T-cell (primary cell): ENCODE data around the gene FUT2. TPM values are rescaled to one million over a fixed set of nuclear protein-coding genes. Genes with fewer than 3 reads are reported as not detected.

ENCODE experiments used
- ATAC-seq, 4 experiments: fragments of 200-7000 bp in 3 of 4; fragments of 150-1000 bp in 1 of 4; cut with Tn5 transposase; replicated peaks in 1 of 4; 1 replicate in 3 of 4; 2 replicates in 1 of 4; pipeline ENCODE4 v1.10.0; 2021; ENCODE audit warnings: moderate library complexity in 3 of 4, mild to moderate bottlenecking in 2 of 4, moderate number of reproducible peaks in 1 of 4
- CTCF ChIA-PET, 2 donors: fragments of 300-600 bp; sonication (Branson Sonifier 250); formaldehyde crosslinking; loops; one replicate each; lab custom pipeline; 2022; ENCODE audit warnings: antibody characterized with exemption in 2 of 2; lab: Charles Lee
- POLR2A ChIA-PET, 2 donors: fragments of 300-600 bp; sonication (Branson Sonifier 250); formaldehyde crosslinking; loops; one replicate each; lab custom pipeline; 2022; ENCODE audit warnings: antibody characterized with exemption in 2 of 2; lab: Charles Lee
- DNase-seq, 35 experiments: peaks; one replicate each; pipeline versions ENCODE4 v3.0.0 to v3.0.0-alpha.2; 2013 to 2023
- H3K27ac ChIP-seq: one replicate; pipeline ENCODE4 v1.5.1; 2013; ENCODE audit warnings: low read length
- H3K27me3 ChIP-seq, 2 experiments: replicated peaks in 1 of 2; 1 replicate in 1 of 2; 2 replicates in 1 of 2; pipeline versions ENCODE4 v1.6.1 to v1.7.0; 2013; ENCODE audit warnings: low read length in 1 of 2, mixed read lengths in 1 of 2; ENCODE audit not compliant: control insufficient read depth in 2 of 2, insufficient read depth in 2 of 2; ENCODE audit errors: extremely low read depth in 1 of 2
- H3K36me3 ChIP-seq, 2 donors: 1 replicate in 1 of 2; 2 replicates in 1 of 2; pipeline versions ENCODE4 v1.6.1 to v1.7.0; 2013; ENCODE audit warnings: low read length in 1 of 2; ENCODE audit not compliant: control insufficient read depth in 2 of 2, insufficient read depth in 1 of 2; ENCODE audit errors: extremely low read depth in 1 of 2
- H3K4me1 ChIP-seq, 2 experiments: 1 replicate in 1 of 2; 2 replicates in 1 of 2; pipeline versions ENCODE4 v1.6.1 to v1.7.0; 2013; ENCODE audit warnings: low read length in 2 of 2, mixed read lengths in 1 of 2; ENCODE audit not compliant: insufficient read depth in 2 of 2, control insufficient read depth in 1 of 2; ENCODE audit errors: extremely low read depth in 1 of 2
- H3K4me3 ChIP-seq, 2 donors: 1 replicate in 1 of 2; 2 replicates in 1 of 2; pipeline versions ENCODE4 v1.5.1 to v1.7.0; 2013; ENCODE audit warnings: mild to moderate bottlenecking in 2 of 2, low read length in 1 of 2, moderate library complexity in 1 of 2; ENCODE audit not compliant: control insufficient read depth in 1 of 2; ENCODE audit errors: extremely low read depth in 1 of 2
- H3K9me3 ChIP-seq: 2 replicates; pipeline ENCODE4 v1.7.0; 2013
- H3K27ac Mint-ChIP-seq, 2 donors: one replicate each; pipeline ENCODE4 v1.8.0; 2020 to 2021; ENCODE audit warnings: mild to moderate bottlenecking in 2 of 2, mixed read lengths in 2 of 2
- H3K27me3 Mint-ChIP-seq, 2 donors: one replicate each; pipeline ENCODE4 v1.8.0; 2021 to 2022; ENCODE audit warnings: mixed read lengths in 2 of 2
- H3K36me3 Mint-ChIP-seq: one replicate; pipeline ENCODE4 v1.8.0; 2021; ENCODE audit warnings: mixed read lengths
- H3K4me1 Mint-ChIP-seq, 3 donors: one replicate each; pipeline ENCODE4 v1.8.0; 2020 to 2022; ENCODE audit warnings: mixed read lengths in 3 of 3, mild to moderate bottlenecking in 1 of 3
- H3K4me3 Mint-ChIP-seq, 3 donors: one replicate each; pipeline ENCODE4 v1.8.0; 2020 to 2022; ENCODE audit warnings: mild to moderate bottlenecking in 3 of 3, mixed read lengths in 3 of 3, moderate library complexity in 3 of 3
- H3K9me3 Mint-ChIP-seq, 3 donors: one replicate each; pipeline ENCODE4 v1.8.0; 2020 to 2022; ENCODE audit warnings: mixed read lengths in 3 of 3
- WGBS: methylation state at CpG from one replicate; pipeline ENCODE4 v1.1.5; 2013; ENCODE audit warnings: missing lambda C conversion rate; ENCODE audit not compliant: insufficient coverage; 5-methylcytosine and 5-hydroxymethylcytosine counted together
- total RNA-seq, 35 experiments: library from RNA in 6 of 35; stranded (reverse) in 6 of 35; fragments of 120-200 nt in 1 of 35; gene quantifications; one replicate each; pipeline versions ENCODE4 v1.2.1 to v1.2.4 and lab custom pipeline; 2013 to 2026

The FUT2 gene
- total RNA-seq, 5 donors from 2014 or later (not counting 1 experiment from before 2014, with no cell fraction given) = 0.16 TPM; not detected in 4

DNA sequence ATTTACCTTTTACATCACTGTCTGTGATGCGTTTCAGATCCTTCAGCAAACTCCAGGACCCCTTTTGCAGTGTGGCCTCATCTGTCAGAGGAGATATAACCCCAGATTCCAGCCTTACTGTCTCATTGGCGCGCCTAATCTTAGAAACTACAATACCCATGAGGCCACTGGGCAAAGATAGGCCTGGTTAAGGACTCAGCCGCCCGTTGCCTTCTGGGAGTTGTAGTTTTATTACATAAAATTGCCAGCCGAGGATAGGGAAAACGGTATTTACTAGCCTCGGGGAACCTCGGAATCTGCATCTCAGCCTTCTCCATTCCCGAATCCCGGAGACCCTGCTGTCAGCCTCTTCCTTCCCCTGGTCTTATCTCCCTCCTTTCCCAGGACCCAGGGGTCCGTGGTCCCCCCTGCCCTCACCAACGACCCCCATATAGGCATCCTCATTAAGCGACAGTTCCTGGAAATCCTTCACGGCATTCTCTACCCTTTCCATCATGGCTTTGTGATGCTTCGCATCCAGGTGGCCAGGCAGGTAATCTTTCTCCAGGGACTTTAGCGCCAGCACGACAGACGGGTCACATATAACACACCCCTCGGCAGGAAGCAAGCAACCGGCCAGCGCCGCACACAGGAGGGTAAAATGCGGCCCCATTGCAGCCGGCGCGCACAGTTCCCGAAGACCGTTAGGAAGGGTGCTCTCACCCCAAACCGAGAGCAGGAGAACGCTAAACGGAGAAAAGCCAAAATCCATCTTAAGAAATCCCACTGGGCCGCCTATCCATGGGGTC, 49.6 kb downstream of the FUT2 start:
- CTCF ChIA-PET = no interaction called here
- no peak overlapping the region for H3K4me3 Mint-ChIP-seq
- peaks cover 0 to 56% of the 10 kb centered on the region in 2 experiments for H3K27me3 ChIP-seq

DNA sequence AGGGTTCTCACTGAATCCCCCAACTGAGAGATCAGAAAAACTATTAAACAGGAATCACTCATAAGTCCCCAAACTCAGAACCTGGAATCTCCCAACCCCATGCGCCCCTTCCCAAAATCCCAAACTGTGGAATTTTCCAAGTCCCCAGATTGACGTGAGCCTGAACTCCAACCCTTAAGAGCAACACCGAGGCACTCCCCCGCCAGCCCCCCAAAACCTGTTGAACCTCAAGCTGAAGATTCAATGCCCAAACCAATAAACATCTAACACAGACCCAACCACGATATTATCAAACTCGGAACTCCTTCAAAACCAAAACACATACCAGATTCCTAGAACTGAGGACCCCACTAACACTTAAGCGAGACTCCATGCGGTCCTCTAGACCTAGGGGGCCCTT, 50.3 kb downstream of the FUT2 start:
- H3K27ac ChIP-seq = no peak overlapping the region
- H3K4me1 ChIP-seq = peaks cover 0 to 27% of the 10 kb centered on the region in 2 experiments
- H3K27ac Mint-ChIP-seq = no peak overlapping the region
- H3K36me3 ChIP-seq = no peaks in the 10 kb centered on the region
- POLR2A ChIA-PET = no interaction called here
- H3K4me3 Mint-ChIP-seq = peak overlapping the region in 1 of 3 donors; percentile 3
- no peaks in the 10 kb centered on the region for H3K9me3 Mint-ChIP-seq
- no peak overlapping the region for H3K4me3 ChIP-seq
- H3K27me3 Mint-ChIP-seq = peaks cover 8 to 16% of the 10 kb centered on the region in 2 donors
- no peak for DNase-seq
- 92% methylated on average over 8 of the region's 8 CpGs for WGBS
- peaks cover 12 to 25% (median 20%) of the 10 kb centered on the region in 3 donors for H3K4me1 Mint-ChIP-seq
- CTCF ChIA-PET = no interaction called here
- H3K36me3 Mint-ChIP-seq = no peaks in the 10 kb centered on the region
- no peaks in the 10 kb centered on the region for H3K9me3 ChIP-seq
- peaks cover 0 to 56% of the 10 kb centered on the region in 2 experiments for H3K27me3 ChIP-seq
- ATAC-seq = no peak

More for the DNA sequence above, 49.6 kb downstream of the FUT2 start:
- Mint-ChIP-seq H3K4me1 (peaks cover 16 to 25% (median 21%) of the 10 kb centered on the region in 3 donors), H3K9me3 (no peaks in the 10 kb centered on the region), H3K27ac (peak overlapping the region in 1 of 2 donors; percentile 39), H3K27me3 (peaks cover 5 to 15% of the 10 kb centered on the region in 2 donors), H3K36me3 (no peaks in the 10 kb centered on the region)
- ATAC-seq (peak; percentile 65 to 80 (median 74)), DNase-seq (peak in 28 of 35 experiments; percentile 21 to 73 (median 44))
- whole genome bisulfite sequencing = 43% methylated on average over 26 of the region's 33 CpGs
- Histone ChIP-seq H3K4me1 (peaks cover 2 to 34% of the 10 kb centered on the region in 2 experiments), H3K36me3 (no peaks in the 10 kb centered on the region), H3K4me3 (no peak overlapping the region), H3K9me3 (no peaks in the 10 kb centered on the region), H3K27ac (no peak overlapping the region)
- POLR2A ChIA-PET = interaction anchor here in 1 of 2 donors (0.6 kb wide), 1 partner anchor 18 kb away, joined by 4 read pairs; no protein-coding TSS in a partner anchor

- peaks cover 0 to 22% of the 10 kb centered on the region in 2 experiments for H3K4me1 ChIP-seq
- H3K27ac ChIP-seq = no peak within 1 kb of the TSS
- H3K4me1 Mint-ChIP-seq = peaks cover 9 to 21% (median 15%) of the 10 kb centered on the region in 3 donors
- H3K27me3 Mint-ChIP-seq = peaks cover 11 to 19% of the 10 kb centered on the region in 2 donors
- peak within 1 kb of the TSS; percentile 11 to 29 for H3K4me3 ChIP-seq
- no peaks in the 10 kb centered on the region for H3K36me3 Mint-ChIP-seq
- no peak within 1 kb of the TSS for H3K27ac Mint-ChIP-seq
- no peaks in the 10 kb centered on the region for H3K9me3 ChIP-seq
- ChIA-PET CTCF (interaction anchor here (0.5 to 1.1 kb wide), 2 partner anchors 90 to 396 kb away, joined by 4 to 10 read pairs; no protein-coding TSS in a partner anchor), POLR2A (no interaction called here)
- H3K36me3 ChIP-seq = no peaks in the 10 kb centered on the region
- ATAC-seq (peak; percentile 70 to 82 (median 73)), DNase-seq (peak in 28 of 35 experiments; percentile 22 to 70 (median 48))
- H3K27me3 ChIP-seq = peaks cover 0 to 53% of the 10 kb centered on the region in 2 experiments
- no peaks in the 10 kb centered on the region for H3K9me3 Mint-ChIP-seq
- 8% methylated on average over 8 of the region's 31 CpGs for WGBS
- H3K4me3 Mint-ChIP-seq = peak within 1 kb of the TSS in 1 of 3 donors; percentile 3
Observed at GRCh38 chr19:48746738-48747575, 51.2 kb downstream of the FUT2 start, which contains the start of gene IZUMO1. Gene IZUMO1 (minus strand): TSS chr19:48746909. CDS start chr19:48745859, 1,050 bp downstream.

DNA sequence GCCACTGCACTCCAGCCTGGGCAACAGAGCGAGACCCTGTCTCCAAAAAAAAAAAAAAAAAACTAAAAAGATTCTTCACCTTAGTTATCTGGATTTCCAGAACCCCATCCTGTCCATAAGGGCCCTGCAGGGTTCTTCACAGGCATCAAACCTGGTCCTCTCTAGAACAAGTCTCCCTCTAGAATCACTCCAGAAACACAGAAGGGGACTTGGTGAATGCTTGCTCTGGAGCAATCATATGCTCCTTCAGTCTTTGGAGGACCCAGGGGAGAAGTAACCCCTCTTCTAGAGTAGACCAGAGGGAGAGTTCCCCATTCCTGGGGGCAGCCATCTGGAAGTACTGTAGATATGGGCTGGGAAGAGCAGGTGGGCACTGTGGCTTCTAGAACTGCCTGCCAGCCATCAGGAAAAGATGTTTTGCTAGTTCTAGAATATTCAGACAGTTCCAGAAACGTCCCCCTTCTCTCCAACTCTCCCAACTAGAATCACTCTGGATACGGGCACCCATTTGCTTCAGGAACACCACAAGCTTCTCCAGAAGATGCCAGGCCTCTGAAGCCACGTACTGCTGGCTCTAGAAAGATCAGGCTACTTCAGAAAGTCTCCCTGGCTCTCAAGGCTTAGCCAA, 53.9 kb downstream of the FUT2 start:
- CTCF ChIA-PET = no interaction called here
- Histone ChIP-seq H3K27ac (no peak overlapping the region), H3K4me3 (no peak overlapping the region), H3K36me3 (no peaks in the 10 kb centered on the region), H3K9me3 (no peaks in the 10 kb centered on the region), H3K4me1 (peaks cover 2 to 40% of the 10 kb centered on the region in 2 experiments), H3K27me3 (peaks cover 0 to 68% of the 10 kb centered on the region in 2 experiments)
- Mint-ChIP-seq H3K36me3 (no peaks in the 10 kb centered on the region), H3K27me3 (peaks cover 24 to 38% of the 10 kb centered on the region in 2 donors), H3K27ac (no peak overlapping the region), H3K4me3 (no peak overlapping the region), H3K4me1 (peaks cover 21 to 33% (median 28%) of the 10 kb centered on the region in 3 donors), H3K9me3 (no peaks in the 10 kb centered on the region)
- ATAC-seq (no peak), DNase-seq (no peak)
- POLR2A ChIA-PET = no interaction called here
- 50% methylated on average over 3 of the region's 4 CpGs for WGBS

- peaks cover 0 to 68% of the 10 kb centered on the region in 2 experiments for H3K27me3 ChIP-seq
- ChIA-PET CTCF (no interaction called here), POLR2A (no interaction called here)
- H3K9me3 ChIP-seq = no peaks in the 10 kb centered on the region
- Mint-ChIP-seq H3K9me3 (no peaks in the 10 kb centered on the region), H3K27ac (no peak overlapping the region), H3K27me3 (peaks cover 26 to 40% of the 10 kb centered on the region in 2 donors), H3K4me3 (no peak overlapping the region), H3K36me3 (no peaks in the 10 kb centered on the region), H3K4me1 (peaks cover 21 to 28% (median 25%) of the 10 kb centered on the region in 3 donors)
- no peak overlapping the region for H3K4me3 ChIP-seq
- DNase-seq = no peak
- no peak overlapping the region for H3K27ac ChIP-seq
- peaks cover 2 to 34% of the 10 kb centered on the region in 2 experiments for H3K4me1 ChIP-seq
- no peak for ATAC-seq
- WGBS = 94% methylated on average over 30 of the region's 31 CpGs
- H3K36me3 ChIP-seq = no peaks in the 10 kb centered on the region
Observed at GRCh38 chr19:48750351-48750750, 54.6 kb downstream of the FUT2 start.
